ENCODE results near the gene CABCOCO1. TPM values are rescaled to one million over a fixed set of nuclear protein-coding genes. Genes with fewer than 3 reads are reported as not detected.
"Not testable (repeated sequence)": the region's sequence is repeated elsewhere in the genome, so short reads cannot be mapped to it uniquely, and the experiment has no call there.

CABCOCO1 gene
- total RNA-seq, 2 experiments from 2014 or later = not detected

- ATAC-seq (no peak), DNase-seq (no peak)
- ChIA-PET POLR2A (no interaction called here), CTCF (no interaction called here)
- Mint-ChIP-seq H3K4me1 (ENCODE audit: low read depth) (no peaks in the 10 kb centered on the region), H3K27ac (no peak overlapping the region), H3K36me3 (ENCODE audit: low read depth) (no peaks in the 10 kb centered on the region), H3K9me3 (no peaks in the 10 kb centered on the region), H3K27me3 (peaks cover 3% of the 10 kb centered on the region), H3K4me3 (no peak overlapping the region)
- TF ChIP-seq, protein P1, sequence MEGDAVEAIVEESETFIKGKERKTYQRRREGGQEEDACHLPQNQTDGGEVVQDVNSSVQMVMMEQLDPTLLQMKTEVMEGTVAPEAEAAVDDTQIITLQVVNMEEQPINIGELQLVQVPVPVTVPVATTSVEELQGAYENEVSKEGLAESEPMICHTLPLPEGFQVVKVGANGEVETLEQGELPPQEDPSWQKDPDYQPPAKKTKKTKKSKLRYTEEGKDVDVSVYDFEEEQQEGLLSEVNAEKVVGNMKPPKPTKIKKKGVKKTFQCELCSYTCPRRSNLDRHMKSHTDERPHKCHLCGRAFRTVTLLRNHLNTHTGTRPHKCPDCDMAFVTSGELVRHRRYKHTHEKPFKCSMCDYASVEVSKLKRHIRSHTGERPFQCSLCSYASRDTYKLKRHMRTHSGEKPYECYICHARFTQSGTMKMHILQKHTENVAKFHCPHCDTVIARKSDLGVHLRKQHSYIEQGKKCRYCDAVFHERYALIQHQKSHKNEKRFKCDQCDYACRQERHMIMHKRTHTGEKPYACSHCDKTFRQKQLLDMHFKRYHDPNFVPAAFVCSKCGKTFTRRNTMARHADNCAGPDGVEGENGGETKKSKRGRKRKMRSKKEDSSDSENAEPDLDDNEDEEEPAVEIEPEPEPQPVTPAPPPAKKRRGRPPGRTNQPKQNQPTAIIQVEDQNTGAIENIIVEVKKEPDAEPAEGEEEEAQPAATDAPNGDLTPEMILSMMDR (IDR thresholded peaks at IDR 0.05) = no peak
- intact Hi-C loops (cut with micrococcal nuclease) = no loop called here
Observed at GRCh38 chr10:61721431-61721830, 58.7 kb downstream of the CABCOCO1 start.

DNA sequence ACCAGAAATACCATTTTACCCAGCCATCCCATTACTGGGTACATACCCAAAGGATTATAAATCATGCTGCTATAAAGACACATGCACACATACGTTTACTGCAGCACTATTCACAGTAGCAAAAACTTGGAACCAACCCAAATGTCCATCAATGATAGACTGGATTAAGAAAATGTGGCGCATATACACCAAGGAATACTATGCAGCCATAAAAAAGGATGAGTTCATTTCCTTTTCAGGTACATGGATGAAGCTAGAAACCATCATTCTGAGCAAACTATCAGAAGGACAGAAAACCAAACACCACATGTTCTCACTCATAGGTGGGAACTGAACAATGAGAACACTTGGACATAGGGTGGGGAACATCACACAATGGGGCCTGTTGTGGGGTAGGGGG is 62.5 kb downstream of the CABCOCO1 start:
- H3K9me3 Mint-ChIP-seq; H3K27me3 Mint-ChIP-seq; H3K4me1 Mint-ChIP-seq (ENCODE audit: low read depth); CTCF ChIA-PET; H3K27ac Mint-ChIP-seq; intact Hi-C loops (cut with micrococcal nuclease); H3K36me3 Mint-ChIP-seq (ENCODE audit: low read depth); H3K4me3 Mint-ChIP-seq; DNase-seq; POLR2A ChIA-PET; ATAC-seq: not testable (repeated sequence)

GRCh38 chr10:61729596-61729995 is 66.9 kb downstream of the CABCOCO1 start:
- CTCF ChIA-PET = no interaction called here
- no peak overlapping the region for H3K27ac Mint-ChIP-seq

GRCh38 chr10:61730671-61731070 is 67.9 kb downstream of the CABCOCO1 start:
- intact Hi-C loops (cut with micrococcal nuclease) = no loop called here
- ChIA-PET CTCF (no interaction called here), POLR2A (no interaction called here)
- Mint-ChIP-seq H3K4me3 (no peak overlapping the region), H3K9me3 (no peaks in the 10 kb centered on the region), H3K27ac (no peak overlapping the region), H3K36me3 (ENCODE audit: low read depth) (no peaks in the 10 kb centered on the region), H3K27me3 (peaks cover 20% of the 10 kb centered on the region), H3K4me1 (ENCODE audit: low read depth) (no peaks in the 10 kb centered on the region)
- TF ChIP-seq, protein P1 (IDR thresholded peaks at IDR 0.05) = no peak
- ATAC-seq (no peak), DNase-seq (no peak)

More at GRCh38 chr10:61729596-61729995, 66.9 kb downstream of the CABCOCO1 start:
- H3K27me3 Mint-ChIP-seq = peaks cover 18% of the 10 kb centered on the region
- no peaks in the 10 kb centered on the region for H3K9me3 Mint-ChIP-seq
- TF ChIP-seq, protein P1 (IDR thresholded peaks at IDR 0.05) = no peak
- H3K4me3 Mint-ChIP-seq = no peak overlapping the region
- intact Hi-C loops (cut with micrococcal nuclease) = no loop called here
- H3K36me3 Mint-ChIP-seq (ENCODE audit: low read depth) = no peaks in the 10 kb centered on the region
- ATAC-seq = no peak
- POLR2A ChIA-PET = no interaction called here
- no peaks in the 10 kb centered on the region for H3K4me1 Mint-ChIP-seq (ENCODE audit: low read depth)
- no peak for DNase-seq

DNA sequence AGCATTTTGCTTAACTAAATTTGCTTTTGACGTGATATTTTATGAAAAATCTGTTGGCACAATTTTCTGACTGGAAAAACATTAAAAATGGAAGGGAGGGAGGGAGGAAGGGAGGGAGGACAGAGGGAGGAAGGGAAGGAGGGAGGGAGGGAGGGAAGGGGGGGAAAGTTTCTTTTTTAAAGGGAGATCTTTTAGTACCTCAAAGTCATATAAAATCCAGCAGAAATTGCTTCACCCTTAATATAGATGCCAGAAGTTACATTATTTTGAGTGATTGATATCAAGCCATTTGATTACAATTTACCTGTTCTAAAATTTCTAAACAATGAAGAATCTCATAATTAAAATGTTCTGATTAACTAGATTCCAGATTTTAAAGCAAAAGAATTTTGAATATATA is 68.9 kb downstream of the CABCOCO1 start:
- intact Hi-C loops (cut with micrococcal nuclease) = no loop called here
- Mint-ChIP-seq H3K4me1 (ENCODE audit: low read depth) (no peaks in the 10 kb centered on the region), H3K36me3 (ENCODE audit: low read depth) (no peaks in the 10 kb centered on the region), H3K27ac (no peak overlapping the region), H3K27me3 (peaks cover 26% of the 10 kb centered on the region), H3K9me3 (no peaks in the 10 kb centered on the region), H3K4me3 (no peak overlapping the region)
- no peak for DNase-seq
- POLR2A ChIA-PET = no interaction called here
- TF ChIP-seq, protein P1 (IDR thresholded peaks at IDR 0.05) = no peak
- CTCF ChIA-PET = interaction anchor here (1.4 to 1.6 kb wide), 2 partner anchors 15 to 166 kb away, joined by 4 to 5 read pairs; no protein-coding TSS in a partner anchor
- no peak for ATAC-seq

All from activated CD8-positive, alpha-beta T cell treated with anti-CD3 and anti-CD28 coated beads for 36 hours (primary cell).